OCI-LY7 (cell line): ENCODE results near the gene NREP. TPM values are rescaled to one million over a fixed set of nuclear protein-coding genes. Genes with fewer than 3 reads are reported as not detected.

Experiments
- BruUV-seq: library from RNA; stranded (reverse); fragments of 400-500 nt; replicated peaks from 2 replicates; lab custom pipeline; 2021; lab: Mats Ljungman, UMichigan
- CTCF ChIA-PET: fragments of 300-600 bp; sonication (Branson Sonifier 250); formaldehyde crosslinking; loops from one replicate; lab custom pipeline; 2022; ENCODE audit warnings: antibody characterized with exemption; ENCODE audit not compliant: unreplicated experiment; lab: Charles Lee
- POLR2A ChIA-PET: fragments of 300-600 bp; sonication (Branson Sonifier 250); formaldehyde crosslinking; loops from one replicate; lab custom pipeline; 2022; ENCODE audit warnings: antibody characterized with exemption; lab: Charles Lee
- DNase-seq: peaks from one replicate; pipeline ENCODE4 v3.0.0-alpha.2; 2015; ENCODE audit warnings: low spot score
- H2AFZ ChIP-seq: fragments of 200-600 bp; sonication (generic), shearing (Covaris generic); 2 replicates; pipeline ENCODE4 v1.6.1; 2014; ENCODE audit warnings: mild to moderate bottlenecking, antibody characterized with exemption, low read length, moderate library complexity
- H3K27ac ChIP-seq: fragments of 200-600 bp; sonication (generic); 2 replicates; pipeline ENCODE4 v1.5.1; 2014; ENCODE audit warnings: mixed run types, low read depth, mild to moderate bottlenecking, moderate library complexity, low read length, inconsistent platforms; ENCODE audit not compliant: poor library complexity, severe bottlenecking
- H3K36me3 ChIP-seq: fragments of 200-600 bp; sonication (generic); 2 replicates; pipeline ENCODE4 v1.6.1; 2014; ENCODE audit warnings: mild to moderate bottlenecking, antibody characterized with exemption, low read length, moderate library complexity, mixed read lengths; ENCODE audit not compliant: insufficient read depth
- H3K4me1 ChIP-seq: fragments of 200-600 bp; sonication (generic); 2 replicates; pipeline ENCODE4 v1.5.1; 2014; ENCODE audit warnings: mild to moderate bottlenecking, low read length; ENCODE audit not compliant: insufficient read depth, poor library complexity, severe bottlenecking
- H3K4me2 ChIP-seq: fragments of 200-600 bp; sonication (generic); 2 replicates; pipeline ENCODE4 v1.6.1; 2014; ENCODE audit warnings: mild to moderate bottlenecking, low read length
- H3K4me3 ChIP-seq: fragments of 200-600 bp; sonication (generic); 2 replicates; pipeline ENCODE4 v1.5.1; 2014; ENCODE audit warnings: mild to moderate bottlenecking, low read depth, low read length; ENCODE audit not compliant: poor library complexity, severe bottlenecking
- H3K79me2 ChIP-seq: fragments of 200-600 bp; sonication (generic); 2 replicates; pipeline ENCODE4 v1.6.1; 2016; ENCODE audit warnings: low read depth, mild to moderate bottlenecking, low read length, moderate library complexity, mixed read lengths; ENCODE audit not compliant: insufficient read depth
- H3K9me2 ChIP-seq: fragments of 200-600 bp; sonication (generic); 2 replicates; pipeline ENCODE4 v1.6.1; 2016; ENCODE audit warnings: mild to moderate bottlenecking, low read length, mixed read lengths; ENCODE audit not compliant: insufficient read depth
- H3K9me3 ChIP-seq: fragments of 200-600 bp; sonication (generic); 2 replicates; pipeline ENCODE4 v1.6.1; 2014; ENCODE audit warnings: mild to moderate bottlenecking, mixed run types, low read length, mixed read lengths
- H4K20me1 ChIP-seq: fragments of 200-600 bp; sonication (generic); 2 replicates; pipeline ENCODE4 v1.6.1; 2014; ENCODE audit warnings: mild to moderate bottlenecking, antibody characterized with exemption, low read length, moderate library complexity, mixed read lengths; ENCODE audit not compliant: insufficient read depth
- EZH2phosphoT487 ChIP-seq: fragments of 200-600 bp; sonication (generic); IDR thresholded peaks from 2 replicates; pipeline ENCODE4 v1.6.1; 2018; ENCODE audit warnings: low read depth, borderline replicate concordance, mild to moderate bottlenecking, mixed run types, antibody characterized with exemption, low read length, moderate library complexity, mixed read lengths
- intact Hi-C: fragments of 100-400 bp; cut with micrococcal nuclease; formaldehyde crosslinking; loops from one replicate; pipeline ENCODE4 v1.10.0; 2022; ENCODE audit not compliant: unreplicated experiment
- total RNA-seq, 2 experiments: library from RNA; depleted of rRNA in 1 of 2; stranded (reverse); fragments of >200 nt in 1 of 2; shearing (Covaris generic) in 1 of 2; gene quantifications; 2 replicates each; pipeline ENCODE4 v1.2.3, GENCODE V29; 2014 to 2022
- TF ChIP-seq, protein P1 (sequence below): fragments of 200-600 bp; sonication (generic); conservative IDR thresholded peaks from 2 replicates; pipeline ENCODE4 v1.5.1; 2014; ENCODE audit warnings: mild to moderate bottlenecking, antibody characterized with exemption, low read length, moderate library complexity, mixed read lengths

Gene NREP
- total RNA-seq, 2 experiments from 2014 or later: 40.0 to 100 TPM

DNA sequence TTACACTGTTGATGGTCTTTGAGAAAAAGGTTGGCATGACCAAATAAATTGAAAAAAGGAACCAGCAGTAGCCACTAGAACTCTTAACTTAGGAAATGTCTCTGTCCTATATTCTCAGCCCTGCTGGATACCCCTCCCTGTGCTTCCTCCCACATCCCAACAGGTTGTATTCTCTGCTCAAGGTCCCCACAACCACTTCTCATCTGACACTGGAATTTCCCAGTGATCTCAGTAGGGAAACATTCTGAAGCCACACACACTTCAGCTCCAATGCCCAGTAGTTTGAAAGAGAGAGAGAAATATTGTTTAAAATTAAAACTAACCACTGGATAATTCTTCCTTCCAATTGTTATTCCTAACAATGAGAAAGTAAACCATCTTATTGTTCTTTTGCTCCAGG lies 30.0 kb upstream of the NREP start:
- Histone ChIP-seq H3K9me2 (no peaks in the 10 kb centered on the region), H3K4me2 (no peak overlapping the region), H2AFZ (no peak overlapping the region), H3K79me2 (no peaks in the 10 kb centered on the region), H3K27ac (no peak overlapping the region), H3K4me3 (no peak overlapping the region), H3K36me3 (no peaks in the 10 kb centered on the region), H3K9me3 (no peaks in the 10 kb centered on the region), H3K4me1 (no peaks in the 10 kb centered on the region), H4K20me1 (no peaks in the 10 kb centered on the region)
- POLR2A ChIA-PET: no interaction called here
- no TSS peak for BruUV-seq
- DNase-seq: no peak
- intact Hi-C loops: no loop called here
- TF ChIP-seq EZH2phosphoT487: no peak
- TF ChIP-seq, protein P1, sequence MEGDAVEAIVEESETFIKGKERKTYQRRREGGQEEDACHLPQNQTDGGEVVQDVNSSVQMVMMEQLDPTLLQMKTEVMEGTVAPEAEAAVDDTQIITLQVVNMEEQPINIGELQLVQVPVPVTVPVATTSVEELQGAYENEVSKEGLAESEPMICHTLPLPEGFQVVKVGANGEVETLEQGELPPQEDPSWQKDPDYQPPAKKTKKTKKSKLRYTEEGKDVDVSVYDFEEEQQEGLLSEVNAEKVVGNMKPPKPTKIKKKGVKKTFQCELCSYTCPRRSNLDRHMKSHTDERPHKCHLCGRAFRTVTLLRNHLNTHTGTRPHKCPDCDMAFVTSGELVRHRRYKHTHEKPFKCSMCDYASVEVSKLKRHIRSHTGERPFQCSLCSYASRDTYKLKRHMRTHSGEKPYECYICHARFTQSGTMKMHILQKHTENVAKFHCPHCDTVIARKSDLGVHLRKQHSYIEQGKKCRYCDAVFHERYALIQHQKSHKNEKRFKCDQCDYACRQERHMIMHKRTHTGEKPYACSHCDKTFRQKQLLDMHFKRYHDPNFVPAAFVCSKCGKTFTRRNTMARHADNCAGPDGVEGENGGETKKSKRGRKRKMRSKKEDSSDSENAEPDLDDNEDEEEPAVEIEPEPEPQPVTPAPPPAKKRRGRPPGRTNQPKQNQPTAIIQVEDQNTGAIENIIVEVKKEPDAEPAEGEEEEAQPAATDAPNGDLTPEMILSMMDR: no peak
- CTCF ChIA-PET: no interaction called here

DNA sequence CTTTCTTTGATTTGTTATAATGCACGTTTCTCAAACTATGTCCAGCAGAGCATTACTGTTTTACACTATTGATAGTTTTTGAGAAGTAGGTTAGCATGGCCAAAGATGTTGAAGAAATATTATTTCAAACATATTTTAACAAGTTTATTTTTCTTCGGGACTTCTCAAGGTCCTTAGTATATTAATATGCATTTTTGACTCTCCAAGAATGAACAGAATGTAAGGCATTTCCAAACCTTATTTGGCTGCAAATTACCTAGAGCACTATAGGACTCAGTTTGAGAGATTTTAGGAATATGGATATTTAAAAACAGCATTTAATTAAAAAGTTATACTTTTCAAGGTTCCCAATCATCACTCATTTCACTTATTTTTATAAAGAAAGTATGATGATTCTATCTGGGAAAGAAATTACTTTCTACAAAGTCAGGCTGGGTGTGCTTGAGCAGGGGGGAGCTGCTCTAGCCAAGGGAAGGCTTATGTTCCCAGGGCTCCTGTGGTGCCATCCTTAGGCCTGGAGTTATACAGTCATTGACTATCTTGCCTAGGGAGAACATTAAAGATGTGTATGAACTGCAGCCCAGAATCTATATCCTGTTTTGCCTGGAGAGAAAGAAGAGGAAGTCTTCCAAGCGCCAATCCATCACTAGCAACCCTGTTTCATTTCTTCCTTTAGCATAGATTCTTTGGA lies 27.6 kb upstream of the NREP start:
- Histone ChIP-seq H3K4me1 (no peaks in the 10 kb centered on the region), H2AFZ (no peak overlapping the region), H3K9me3 (no peaks in the 10 kb centered on the region), H3K4me2 (no peak overlapping the region), H4K20me1 (no peaks in the 10 kb centered on the region), H3K36me3 (no peaks in the 10 kb centered on the region), H3K9me2 (no peaks in the 10 kb centered on the region), H3K79me2 (no peaks in the 10 kb centered on the region), H3K27ac (no peak overlapping the region), H3K4me3 (no peak overlapping the region)
- no TSS peak for BruUV-seq
- ChIA-PET POLR2A (interaction anchor here (0.8 kb wide), 1 partner anchor 26 kb away, joined by 4 read pairs; no protein-coding TSS in a partner anchor), CTCF (no interaction called here)
- intact Hi-C loops: no loop called here
- TF ChIP-seq, protein P1: no peak
- TF ChIP-seq EZH2phosphoT487: no peak
- no peak for DNase-seq

DNA sequence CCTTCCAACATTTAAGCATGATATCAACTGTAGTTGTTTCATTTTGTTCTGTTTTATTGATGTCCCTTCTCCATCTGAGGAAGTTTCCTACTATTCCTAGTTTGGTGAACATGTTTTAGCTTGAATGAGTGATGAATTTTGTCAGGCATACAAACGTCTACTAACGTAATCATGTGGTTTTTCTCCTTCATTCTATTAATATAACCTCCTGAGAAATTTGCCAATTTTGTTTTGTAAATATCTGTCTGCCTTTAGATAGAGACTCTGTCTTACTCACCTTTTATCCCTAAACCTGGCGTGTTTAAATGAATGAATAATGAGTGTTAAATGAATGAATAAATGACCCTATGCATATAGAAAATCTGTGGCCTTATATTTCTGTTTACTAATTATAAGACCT lies 26.5 kb upstream of the NREP start:
- no peaks in the 10 kb centered on the region for H3K9me2 ChIP-seq
- no peaks in the 10 kb centered on the region for H3K36me3 ChIP-seq
- POLR2A ChIA-PET: interaction anchor here (1.9 kb wide), 1 partner anchor 11 kb away, joined by 5 read pairs; no protein-coding TSS in a partner anchor
- no peaks in the 10 kb centered on the region for H3K9me3 ChIP-seq
- CTCF ChIA-PET: no interaction called here
- TF ChIP-seq, protein P1: no peak
- TF ChIP-seq EZH2phosphoT487: no peak
- peaks cover 5% of the 10 kb centered on the region for H3K4me1 ChIP-seq
- BruUV-seq: no TSS peak
- DNase-seq: no peak
- intact Hi-C loops: no loop called here
- H3K4me3 ChIP-seq: no peak overlapping the region
- no peaks in the 10 kb centered on the region for H3K79me2 ChIP-seq
- H3K27ac ChIP-seq: no peak overlapping the region
- H4K20me1 ChIP-seq: no peaks in the 10 kb centered on the region
- peak overlapping the region; percentile 30; the same call in 1 of the 2 replicates for H2AFZ ChIP-seq
- no peak overlapping the region; the same call in 1 of the 2 replicates for H3K4me2 ChIP-seq
